22Rv1 (cell line): ENCODE results near the gene MTFR1L.

Experiments used
- CTCF ChIP-seq: fragments of 450-650 bp; IDR thresholded peaks from 2 replicates; pipeline ENCODE4 v1.5.1; 2017; ENCODE audit warnings: mild to moderate bottlenecking
- ZFX ChIP-seq: fragments of 450-650 bp; IDR thresholded peaks from 2 replicates; pipeline ENCODE4 v1.6.1; 2017; ENCODE audit warnings: antibody characterized with exemption, borderline replicate concordance

- TF ChIP-seq CTCF (peak; percentile 50), ZFX (no peak)
Observed at GRCh38 chr1:25817840-25818501, 1.8 kb upstream of the MTFR1L start.
